ENCODE measurements around the gene POU2AF1.
"Not testable (repeated sequence)": the region's sequence is repeated elsewhere in the genome, so short reads cannot be mapped to it uniquely, and the experiment has no call there.

Gene POU2AF1

DNA sequence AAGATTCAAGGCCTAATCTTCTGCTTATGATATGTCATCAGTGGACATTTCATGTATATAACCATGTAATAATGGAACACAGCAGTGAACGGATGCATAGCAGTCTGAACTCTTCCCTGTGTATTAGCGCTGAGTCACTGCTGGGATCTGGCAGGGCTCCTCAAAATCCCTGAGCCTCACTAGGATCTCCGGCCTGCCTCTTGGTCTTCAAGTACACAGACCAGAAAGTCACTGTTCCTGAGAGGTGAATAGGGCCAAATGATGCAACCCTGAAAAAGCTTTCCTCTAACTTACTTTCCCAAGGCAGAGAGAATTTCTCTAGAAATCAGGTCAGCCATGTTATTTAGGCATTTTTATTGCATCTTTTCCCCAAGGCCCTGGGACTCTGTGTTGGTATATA, 35.0 kb downstream of the POU2AF1 start:
- no peak for DNase-seq

- no peak for DNase-seq
These were observed 36.7 kb downstream of the POU2AF1 start for GRCh38 chr11:111342329-111342728.

DNA sequence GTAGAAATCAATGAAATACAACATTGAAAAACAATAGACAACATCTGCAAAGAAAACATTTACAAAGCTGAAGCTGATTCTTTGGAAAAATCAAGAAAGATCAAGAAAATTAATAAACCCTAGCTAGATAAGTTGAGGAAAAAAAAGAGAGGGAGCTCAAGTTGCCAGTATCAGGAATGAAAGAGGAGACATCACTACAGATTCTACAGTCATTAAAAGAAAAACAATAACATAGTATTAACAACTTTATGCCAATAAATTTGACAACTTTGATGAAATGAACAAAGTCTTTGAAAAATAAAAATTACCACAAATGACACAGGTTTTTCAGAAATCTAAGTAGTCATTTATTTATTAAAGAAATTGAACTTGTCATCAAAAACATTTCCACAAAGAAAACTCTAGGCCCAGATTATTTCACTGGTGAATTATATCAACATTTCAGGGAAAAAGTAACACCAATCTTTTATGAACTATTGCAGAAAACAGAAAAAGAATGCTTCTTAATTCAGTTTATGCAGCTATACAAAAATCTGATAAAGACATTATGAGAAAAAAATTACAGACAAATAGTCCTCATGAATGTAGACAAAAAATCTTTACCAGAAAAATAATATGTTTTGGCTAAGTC, 39.2 kb downstream of the POU2AF1 start:
- no peak for DNase-seq

DNA sequence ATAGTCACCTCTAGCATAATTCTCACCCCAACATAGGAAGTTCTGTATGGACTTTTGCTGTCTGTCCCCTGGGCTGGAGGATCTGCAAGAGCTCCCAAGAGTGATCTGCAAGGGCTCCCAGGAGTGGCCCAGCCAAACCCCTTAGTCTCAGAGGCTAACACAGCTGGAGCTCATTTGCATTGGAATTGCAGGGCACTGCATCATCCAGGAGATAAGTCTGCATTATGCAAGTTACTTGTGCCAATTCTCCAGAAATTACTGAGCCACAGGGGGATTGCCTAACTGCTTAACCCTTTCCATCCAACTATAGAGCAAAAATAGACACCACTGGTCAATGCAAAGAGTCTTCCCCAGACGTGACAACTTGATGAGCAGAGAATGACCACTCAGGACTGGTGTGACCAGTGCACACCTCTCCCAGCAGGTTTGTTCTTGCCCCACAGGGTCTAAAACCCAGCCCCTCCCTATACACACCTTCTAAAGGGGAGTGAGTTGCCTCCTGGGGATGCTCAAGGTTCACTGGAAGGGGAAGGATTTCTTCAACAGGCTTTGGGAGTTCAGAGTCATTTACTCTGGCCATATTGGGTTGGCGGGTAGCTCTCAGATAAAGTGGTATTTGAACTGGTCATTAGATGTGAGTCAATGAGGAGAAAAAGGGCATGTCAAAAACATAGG, 42.4 kb downstream of the POU2AF1 start:
- no peak for DNase-seq

DNA sequence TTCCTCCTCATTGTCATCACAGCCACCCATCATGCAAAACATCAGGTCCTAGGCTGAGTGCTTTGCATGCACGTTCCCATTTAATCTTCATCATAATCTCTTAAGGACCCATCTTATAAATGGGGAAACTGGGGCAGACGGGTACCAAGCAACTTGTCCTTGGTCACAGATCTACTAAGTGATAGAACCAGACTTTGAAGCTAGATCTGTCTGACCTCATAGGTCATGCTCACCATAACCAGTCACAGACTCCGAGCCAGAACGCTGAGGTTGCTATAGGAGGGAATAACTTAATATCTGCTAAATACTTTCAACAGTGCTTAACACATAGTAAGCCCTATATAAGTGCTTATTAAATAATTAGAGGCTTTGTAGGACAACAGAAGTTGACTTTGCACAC, 43.0 kb downstream of the POU2AF1 start:
- no peak for DNase-seq

- no peak for DNase-seq
These were observed 43.5 kb downstream of the POU2AF1 start for GRCh38 chr11:111335549-111335948.

DNA sequence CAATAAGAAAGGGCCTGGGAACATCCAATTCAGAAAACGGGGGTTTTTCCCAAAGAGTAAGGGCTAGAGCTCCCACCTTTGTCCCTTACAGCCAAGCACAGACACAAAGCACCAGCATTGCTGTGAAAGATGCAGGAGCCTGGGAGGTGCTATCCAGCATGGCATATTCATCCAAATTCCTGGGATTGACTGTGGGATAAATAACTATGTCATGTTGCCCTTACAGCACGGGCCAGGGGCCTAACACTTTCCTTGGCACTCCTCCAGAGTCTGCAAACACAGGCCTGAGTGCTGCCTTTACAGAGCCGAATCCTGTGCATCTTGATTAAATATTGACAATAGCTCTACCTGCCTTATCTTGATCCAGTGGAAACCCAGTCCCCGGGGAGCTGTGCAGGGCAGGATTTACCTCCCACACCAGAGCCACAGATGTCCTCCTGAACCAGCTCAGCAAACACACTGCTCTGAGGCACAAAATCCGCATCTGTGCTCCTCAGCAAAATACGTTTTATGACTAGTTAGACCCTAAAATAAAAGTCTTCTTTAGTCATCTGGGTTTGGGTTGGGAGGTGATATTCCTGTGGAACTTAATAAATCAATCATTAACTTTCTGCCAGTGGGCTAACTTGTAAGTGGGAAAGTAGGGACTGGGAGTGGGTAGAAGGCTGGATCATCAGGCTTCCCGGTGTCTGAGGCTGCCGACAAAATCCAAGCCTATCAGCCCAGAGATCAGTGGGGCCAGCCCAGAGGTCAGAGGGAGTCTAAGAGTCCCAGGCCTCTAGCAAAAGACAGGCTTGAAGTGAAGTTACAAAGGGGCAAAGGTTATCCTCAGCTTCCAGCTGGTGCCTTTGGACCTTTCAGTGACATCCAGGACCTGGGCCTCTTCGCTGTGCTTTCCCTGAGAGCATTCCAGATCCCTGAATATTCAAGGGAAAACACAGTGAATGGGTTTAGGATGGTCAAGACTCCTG, 44.3 kb downstream of the POU2AF1 start:
- DNase-seq = no peak

- no peak for DNase-seq
These were observed 47.2 kb downstream of the POU2AF1 start for GRCh38 chr11:111331711-111332479.

GRCh38 chr11:111330234-111330893, 48.7 kb downstream of the POU2AF1 start:
- DNase-seq = no peak

DNA sequence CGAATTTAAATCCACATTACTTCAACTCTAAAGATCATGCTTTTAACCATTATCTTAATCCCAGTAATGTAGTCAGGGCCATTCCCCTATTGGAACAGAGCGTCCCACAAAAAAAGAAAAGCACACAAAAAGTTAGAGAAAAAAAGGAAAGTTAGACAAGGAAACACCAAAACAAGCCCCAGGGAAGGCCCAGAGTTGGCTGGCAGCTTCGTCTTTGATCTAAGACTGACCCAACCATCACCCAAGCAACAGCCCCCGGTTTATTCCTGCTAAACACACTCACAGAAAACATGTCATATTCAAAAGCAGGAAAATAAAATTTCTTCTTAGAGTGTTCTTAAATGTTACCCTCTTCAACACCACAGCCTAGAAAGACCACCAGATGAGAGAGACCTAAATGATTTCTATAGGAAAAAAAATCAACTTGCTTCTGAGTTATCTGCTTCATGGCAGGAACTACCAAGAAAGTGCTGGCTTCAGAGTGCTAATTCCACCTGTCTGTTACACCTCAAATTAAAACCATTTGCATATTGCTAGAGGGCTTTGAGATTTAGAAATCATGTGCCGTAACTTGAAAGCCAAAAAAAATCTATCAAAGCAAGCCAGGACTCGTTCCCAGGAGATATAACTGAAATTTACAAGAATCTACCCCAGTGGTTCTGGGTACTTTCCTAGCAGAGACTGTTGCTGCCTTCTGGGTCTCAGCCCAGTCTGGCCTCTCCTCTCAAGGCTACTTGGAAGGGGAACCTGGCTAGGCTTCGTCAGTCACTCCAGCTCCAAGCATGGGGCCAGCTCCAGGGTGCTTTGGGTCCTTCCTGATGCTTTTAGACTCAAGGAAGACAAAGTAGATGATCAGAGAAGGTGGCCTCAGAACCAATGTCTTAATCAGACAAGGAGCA, 49.5 kb downstream of the POU2AF1 start:
- no peak for DNase-seq

- no peak for DNase-seq
These were observed 51.0 kb downstream of the POU2AF1 start for GRCh38 chr11:111327908-111328624.

- DNase-seq = no peak
These were observed 52.3 kb downstream of the POU2AF1 start for GRCh38 chr11:111326824-111327223.

DNA sequence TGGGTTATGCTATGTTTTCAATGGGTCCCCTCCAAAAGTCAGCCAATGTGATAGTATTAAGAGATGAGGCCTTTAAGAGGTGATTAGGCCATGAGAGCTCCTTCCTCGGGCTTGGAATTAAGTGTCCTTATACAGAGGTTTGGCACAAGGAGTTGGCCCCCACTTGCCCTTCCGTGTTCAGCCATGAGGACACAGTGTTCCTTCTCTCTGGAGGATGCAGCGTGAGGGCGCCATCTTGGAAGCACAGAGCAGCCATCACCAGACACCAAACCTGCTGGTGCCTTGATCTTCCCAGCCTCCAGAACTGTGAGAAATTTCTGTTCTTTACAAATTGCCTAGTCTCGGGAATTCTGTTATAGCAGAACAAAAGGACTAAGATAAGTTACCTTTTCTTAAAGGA, 53.8 kb downstream of the POU2AF1 start:
- DNase-seq = no peak

DNA sequence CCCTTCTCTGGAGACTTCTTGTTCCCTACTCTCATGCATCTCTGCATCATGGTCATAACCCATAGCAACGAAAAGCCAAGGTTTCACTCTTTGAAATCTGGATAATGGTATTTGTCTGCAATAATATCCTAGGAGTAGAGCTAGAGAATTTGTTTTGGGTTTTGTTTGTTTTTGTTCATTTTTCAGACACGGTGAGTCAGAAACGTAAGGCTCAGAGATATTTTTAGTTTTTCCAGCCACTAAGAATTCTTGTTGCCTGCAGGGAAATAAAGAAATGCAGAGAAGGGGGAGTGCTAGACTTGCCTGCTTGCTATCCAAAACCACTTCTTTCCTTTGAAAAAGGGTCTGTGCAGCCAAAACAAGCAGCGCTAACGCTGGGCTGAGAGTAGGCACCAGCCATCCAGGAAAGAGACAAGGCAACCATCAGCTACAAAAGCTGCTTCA, 54.8 kb downstream of the POU2AF1 start:
- DNase-seq = no peak

- DNase-seq = no peak
These were observed 56.5 kb downstream of the POU2AF1 start for GRCh38 chr11:111322534-111322933.

DNA sequence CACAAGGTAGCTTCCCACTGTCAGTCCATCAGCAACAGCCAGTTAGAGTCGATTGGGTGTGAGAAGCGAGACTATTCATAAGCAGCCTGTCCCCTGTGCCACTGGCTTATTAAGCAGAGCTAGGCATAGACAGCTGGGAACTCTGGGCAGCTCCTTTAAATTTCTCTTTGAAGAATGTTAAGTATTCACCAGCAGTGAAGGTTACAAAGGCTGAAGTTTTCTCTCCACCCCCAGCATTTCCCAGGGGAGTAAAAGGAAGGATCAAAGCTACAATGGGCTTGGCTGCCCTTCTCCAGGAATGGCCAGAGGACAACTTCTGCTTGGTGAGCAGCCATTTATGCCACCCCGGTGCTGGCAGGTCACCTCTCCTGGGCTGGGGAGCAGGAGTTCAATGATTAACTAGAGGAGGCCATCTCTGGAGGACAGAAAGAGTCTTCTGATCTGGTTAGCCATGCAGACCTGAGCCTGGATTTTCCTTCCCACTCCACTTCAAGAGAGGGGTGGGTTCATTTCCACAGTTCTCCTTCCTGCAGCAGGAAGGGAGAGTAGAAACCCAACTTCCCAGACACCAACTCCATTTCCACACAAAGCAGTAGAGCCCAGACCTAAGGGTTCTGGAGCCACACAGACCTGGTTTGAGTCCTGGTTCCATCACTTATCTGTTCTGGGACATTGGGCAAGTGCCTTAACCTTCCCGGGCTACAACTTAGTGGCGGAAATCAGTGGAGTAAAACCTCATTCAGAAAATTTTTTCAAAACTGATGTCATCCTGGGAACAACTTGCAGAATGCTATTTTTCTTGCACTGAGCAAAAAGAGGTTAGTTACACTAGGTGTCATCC, 58.1 kb downstream of the POU2AF1 start:
- DNase-seq = no peak

DNA sequence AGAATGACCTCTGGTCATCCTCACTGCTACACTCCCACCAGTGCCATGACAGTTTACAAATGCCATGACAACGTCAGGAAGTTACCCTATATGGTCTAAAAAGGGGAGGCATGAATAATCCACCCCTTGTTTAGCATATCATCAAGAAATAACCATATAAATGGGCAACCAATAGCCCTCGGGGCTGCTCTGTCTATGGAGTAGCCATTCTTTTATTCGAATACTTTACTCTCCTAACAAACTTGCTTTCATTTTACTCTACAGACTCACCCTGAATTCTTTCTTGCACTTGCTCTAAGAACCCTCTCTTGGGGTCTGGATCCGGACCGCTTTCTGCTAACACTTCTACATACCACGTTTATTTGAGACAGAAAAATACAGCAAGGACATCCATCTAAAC, 58.9 kb downstream of the POU2AF1 start:
- not testable (repeated sequence) for DNase-seq

GRCh38 chr11:111319296-111319695, 59.8 kb downstream of the POU2AF1 start:
- no peak for DNase-seq

DNA sequence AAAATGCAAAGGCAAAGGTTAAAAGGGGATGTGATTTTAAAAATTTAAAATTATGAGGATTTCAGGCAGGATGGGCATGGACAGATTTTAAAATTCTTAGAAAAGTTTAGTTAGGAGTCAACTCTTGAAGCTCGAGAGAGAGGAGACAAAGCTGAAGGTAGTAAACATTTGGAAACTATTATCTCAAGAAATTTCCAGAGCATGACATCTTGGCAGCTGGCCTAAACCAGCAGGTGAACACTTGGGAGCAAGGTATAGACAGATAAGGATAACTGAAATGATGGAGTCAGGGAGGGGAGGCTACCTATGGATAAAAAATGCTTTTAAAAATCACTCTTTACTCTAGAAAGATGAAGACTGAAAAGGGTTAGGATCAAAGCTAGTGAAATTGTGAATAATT, 67.0 kb downstream of the POU2AF1 start:
- no peak for DNase-seq

DNA sequence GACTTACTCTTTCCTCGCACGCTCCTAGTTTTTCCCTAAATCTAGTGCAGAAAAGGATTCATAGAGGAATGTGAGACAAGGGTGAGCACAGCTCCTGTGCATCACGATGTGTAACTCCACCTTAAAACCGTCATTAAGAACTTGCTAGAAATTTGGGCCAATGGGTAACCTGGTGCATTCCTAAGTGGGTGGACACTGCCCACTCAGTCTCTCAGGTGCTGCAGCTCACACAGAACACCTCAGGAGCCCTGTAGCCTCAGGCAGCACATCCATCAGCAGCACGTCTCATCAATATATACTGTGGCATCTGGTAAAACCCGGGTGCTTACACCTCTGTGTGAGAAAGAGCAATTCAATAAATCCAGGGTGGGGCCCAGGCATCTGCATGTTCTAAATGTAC, 68.4 kb downstream of the POU2AF1 start:
- no peak for DNase-seq

All from activated CD4-positive, alpha-beta T cell treated with anti-CD3 and anti-CD28 coated beads, Interleukin-2, amount 50 U/mL, for 4 hours (primary cell).